GM19025 (cell line): Measurements from ENCODE around the gene ENOX1.

Experiments
- ATAC-seq: cut with Tn5 transposase; IDR thresholded peaks from one replicate; pipeline ENCODE4 v1.9.1; 2021; ENCODE audit warnings: mild to moderate bottlenecking, low read depth, moderate library complexity; ENCODE audit not compliant: unreplicated experiment

The ENOX1 gene

DNA sequence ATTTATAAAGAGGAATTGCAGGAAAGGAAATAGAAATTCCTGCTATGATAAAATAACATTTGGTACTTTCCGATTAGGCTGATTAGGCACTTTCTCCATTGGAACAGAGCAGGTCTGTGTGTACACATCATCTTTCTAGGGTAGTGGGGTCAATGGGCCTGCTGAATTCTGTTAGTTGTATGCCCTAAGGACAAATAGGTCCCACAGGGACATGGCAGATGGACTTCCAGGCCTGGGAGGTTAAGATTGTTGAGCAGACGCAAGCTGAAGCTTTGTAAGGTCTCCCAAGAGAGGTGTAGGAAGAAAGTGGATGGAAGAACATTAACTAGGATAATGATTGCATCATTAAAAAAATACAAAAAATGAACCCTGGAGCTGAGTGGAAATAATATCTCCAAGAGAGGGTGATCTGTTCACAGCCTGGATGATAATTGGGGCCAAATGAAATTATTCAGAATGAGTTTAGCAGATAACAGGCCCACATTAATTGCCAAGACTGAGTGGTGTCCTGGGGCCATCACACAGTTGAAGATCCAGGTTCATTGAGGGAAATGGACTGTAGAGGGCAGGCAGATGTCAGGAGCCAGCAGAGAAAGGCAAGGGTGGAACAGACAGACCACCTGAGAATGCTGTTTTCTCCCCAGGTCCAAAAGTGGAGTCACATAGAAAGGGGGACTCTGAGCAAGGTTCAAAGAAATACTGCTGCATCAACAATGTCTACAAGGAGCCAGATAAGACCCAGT lies 548.3 kb downstream of the ENOX1 start:
- ATAC-seq: no peak

- ATAC-seq: no peak
Observed at GRCh38 chr13:43237616-43238015, 549.2 kb downstream of the ENOX1 start.

DNA sequence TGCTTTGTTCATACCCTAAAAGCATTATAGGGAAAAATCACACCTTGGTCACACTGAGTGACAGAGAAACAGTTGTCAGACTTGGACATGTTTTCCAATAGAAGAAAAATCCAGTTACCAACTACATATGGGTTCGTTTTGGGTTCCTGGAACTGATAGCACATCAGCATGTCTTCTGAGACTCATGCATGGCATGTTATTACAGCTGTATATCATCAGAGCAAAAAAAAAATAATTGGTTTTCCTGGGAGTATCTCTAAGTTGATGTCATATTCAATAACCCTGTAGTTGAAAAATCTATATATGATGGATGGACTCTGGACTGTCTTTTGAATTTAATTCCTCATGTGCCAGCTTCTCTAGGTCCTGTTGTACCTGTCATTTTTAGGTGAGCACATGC lies 551.7 kb downstream of the ENOX1 start:
- ATAC-seq: no peak

DNA sequence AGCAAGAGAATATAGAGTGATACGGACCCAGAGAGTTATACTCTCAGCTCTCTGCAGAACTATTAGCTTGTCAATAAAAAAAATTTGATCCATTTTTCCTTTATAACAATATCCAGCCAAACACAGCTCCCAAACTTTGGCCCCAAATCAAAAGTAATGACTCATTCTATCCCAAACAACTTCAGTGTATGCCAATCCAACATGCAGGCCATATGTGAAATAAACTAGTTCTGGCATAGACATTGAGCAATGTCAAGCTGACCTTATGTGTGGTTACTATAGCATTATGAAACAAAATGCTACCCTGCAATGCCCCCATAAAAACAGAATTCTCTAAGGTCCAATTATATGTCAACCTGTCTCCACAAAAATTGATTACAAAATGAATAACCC lies 553.9 kb downstream of the ENOX1 start:
- no peak for ATAC-seq

GRCh38 chr13:43232144-43232872 lies 554.5 kb downstream of the ENOX1 start:
- ATAC-seq: no peak

GRCh38 chr13:43230989-43231388 lies 555.8 kb downstream of the ENOX1 start:
- no peak for ATAC-seq

DNA sequence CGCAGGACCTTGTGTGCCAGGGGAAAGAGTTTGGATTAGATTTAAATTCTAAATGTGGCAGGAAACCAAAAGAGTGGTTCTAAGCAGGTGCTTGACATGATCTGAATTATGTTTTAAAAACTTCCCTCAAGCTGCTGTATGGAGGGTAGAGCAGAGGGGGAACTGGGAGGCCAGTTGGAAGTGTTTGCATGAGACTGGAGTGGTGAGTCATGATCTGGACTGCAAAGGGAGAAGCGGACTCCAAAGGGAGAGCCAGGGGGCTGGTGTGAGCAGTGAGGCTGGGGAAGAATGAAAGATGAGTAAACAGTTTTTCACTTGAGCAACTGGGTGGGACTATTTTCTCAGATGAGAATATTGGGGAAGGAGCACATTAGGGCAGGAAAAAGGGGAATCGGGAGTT lies 557.3 kb downstream of the ENOX1 start:
- ATAC-seq: no peak

- ATAC-seq: no peak
Observed at GRCh38 chr13:43227721-43228120, 559.1 kb downstream of the ENOX1 start.

DNA sequence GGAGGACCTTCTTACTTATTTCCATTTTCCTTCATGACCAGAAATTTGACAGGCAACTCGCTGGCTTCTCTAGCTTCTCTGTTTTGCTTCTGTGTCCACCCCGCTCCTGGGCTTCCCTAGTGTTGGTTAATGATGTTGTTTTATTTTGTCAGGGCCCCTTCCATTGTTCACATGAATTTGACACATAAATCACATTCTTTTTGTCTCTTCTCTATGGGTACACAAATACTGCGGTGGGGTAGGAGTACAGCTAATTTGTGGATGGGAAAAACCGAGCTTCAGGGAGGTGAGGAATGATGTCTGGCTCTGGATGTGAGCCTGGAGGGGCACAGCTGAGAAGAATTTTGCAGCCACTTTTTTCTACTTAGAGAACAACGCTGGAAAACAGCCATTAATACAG lies 563.6 kb downstream of the ENOX1 start:
- ATAC-seq: no peak

- ATAC-seq: no peak
Observed at GRCh38 chr13:43222086-43222485, 564.7 kb downstream of the ENOX1 start.

DNA sequence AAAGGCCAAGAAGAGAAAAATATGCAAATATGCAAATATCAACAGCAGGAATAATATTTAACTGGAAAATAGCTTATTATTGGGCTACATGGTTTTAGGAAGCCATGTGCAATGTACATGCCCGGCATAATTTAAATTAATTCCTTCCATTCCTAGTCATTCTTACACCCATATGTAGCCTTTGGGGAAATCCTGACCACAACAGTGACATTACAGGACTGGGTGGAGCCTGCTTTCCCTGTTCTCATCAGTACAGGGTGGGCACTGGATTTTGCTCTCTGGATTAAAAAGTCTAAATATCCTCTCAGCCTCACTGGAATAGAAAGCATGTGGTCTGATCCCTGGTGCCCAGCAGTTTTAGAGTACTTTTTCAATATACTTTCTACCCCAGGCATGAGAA lies 565.2 kb downstream of the ENOX1 start:
- ATAC-seq: no peak

GRCh38 chr13:43220873-43221595 lies 565.7 kb downstream of the ENOX1 start:
- ATAC-seq: no peak

GRCh38 chr13:43214124-43214523 lies 572.6 kb downstream of the ENOX1 start:
- ATAC-seq: no peak

GRCh38 chr13:43206838-43207237 lies 579.9 kb downstream of the ENOX1 start:
- no peak for ATAC-seq

DNA sequence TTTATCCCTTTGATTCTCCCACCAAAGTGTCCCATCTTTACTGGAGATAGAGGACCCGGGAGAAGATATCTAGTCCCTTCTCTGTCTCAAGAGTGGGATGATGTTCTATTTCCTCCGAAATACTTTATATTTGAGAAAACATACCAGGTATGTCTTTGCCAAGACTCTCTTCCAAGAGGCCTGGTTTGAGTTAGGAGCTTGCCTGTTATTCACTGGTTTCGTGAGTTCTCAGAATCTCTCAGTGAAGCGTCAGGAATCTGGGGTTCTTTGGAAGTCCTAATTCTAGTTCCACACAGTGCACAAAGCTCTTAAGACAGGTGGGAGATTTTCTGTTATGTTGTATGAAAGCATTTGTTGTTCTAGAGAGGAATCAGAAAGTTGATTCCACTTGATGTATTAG lies 581.4 kb downstream of the ENOX1 start:
- ATAC-seq: no peak

DNA sequence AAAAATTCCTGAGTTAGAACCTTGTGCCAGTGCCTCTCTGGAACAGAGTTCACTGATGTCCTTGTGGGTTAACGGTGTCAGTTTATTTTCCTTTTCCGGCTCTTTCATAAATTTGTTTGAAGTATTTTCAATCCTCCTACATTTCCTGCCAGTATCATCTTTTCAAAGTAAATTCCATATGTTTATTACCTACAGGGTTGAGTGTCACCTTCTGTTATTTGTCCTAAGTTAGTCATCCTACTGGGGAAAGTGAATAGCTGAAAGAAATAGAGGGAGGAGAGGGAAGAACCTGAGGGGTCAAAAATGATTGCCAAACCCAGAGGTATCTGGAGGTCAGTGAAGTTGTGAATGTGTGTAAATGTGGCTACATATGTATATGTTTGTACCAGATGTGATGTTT lies 582.2 kb downstream of the ENOX1 start:
- ATAC-seq: no peak

- ATAC-seq: no peak
Observed at GRCh38 chr13:43203781-43204180, 583.0 kb downstream of the ENOX1 start.

DNA sequence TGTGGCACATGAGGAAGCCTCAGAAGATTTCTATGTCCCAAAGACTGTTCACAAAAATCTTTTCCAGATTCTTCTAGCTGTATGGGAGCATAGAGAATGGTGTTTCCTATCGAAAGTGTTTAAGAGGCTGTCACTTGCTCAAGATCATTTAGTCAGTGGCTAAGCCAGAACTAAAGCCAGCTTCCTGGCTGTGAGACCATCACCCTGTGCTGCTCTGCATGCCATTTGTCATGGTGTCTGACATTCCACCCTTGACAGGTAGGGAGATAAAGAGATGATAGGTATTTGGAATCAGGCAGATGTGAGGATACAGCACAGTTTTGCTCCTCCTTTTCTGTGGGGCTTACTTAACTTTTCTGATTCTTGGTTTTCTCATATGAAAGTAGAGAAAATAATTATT lies 586.0 kb downstream of the ENOX1 start:
- ATAC-seq: no peak

DNA sequence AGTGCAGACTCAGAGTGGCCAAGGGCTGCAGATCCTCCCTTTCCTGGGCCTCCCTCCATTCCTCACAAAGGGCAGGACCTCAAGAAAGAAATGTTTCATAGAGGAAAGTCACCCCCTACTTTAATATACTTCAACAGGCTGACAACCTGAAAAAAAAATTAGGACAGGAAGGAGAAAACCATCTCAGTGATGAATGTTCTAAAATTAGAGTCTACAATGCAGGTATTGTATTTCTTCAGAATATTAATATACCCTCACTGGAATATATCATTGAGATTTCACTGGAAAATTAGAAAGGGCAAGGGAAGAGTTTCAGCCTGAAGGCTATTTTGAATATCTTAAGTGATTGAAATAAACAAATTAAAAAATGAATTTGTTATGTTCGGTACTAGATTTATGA lies 586.5 kb downstream of the ENOX1 start:
- no peak for ATAC-seq

GRCh38 chr13:43196750-43197370 lies 589.9 kb downstream of the ENOX1 start:
- no peak for ATAC-seq

DNA sequence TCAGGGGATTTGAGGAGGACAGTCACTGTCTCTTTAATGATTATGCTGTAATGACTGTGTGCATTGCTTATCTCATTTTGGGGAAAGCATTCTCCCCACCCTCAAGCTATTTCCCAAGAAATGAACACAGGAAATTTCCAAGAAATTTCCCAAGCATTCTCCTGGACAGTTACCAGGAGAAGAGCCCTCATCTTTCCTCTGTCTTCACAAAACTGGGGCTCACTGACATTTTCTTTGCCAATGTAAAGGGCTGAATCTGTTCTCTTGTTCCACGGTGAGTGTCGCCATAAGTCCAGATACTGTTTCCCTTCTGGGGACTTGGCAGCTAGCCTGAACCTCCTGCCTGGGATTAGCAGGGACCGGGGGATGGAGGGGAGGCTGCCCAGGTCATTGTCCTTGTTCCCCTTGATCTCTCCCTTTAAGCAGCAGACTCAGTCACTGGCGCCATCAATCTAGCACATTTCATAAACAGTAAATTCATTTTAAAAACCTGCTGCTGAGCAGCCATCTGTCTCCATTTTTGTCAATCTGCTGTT lies 590.6 kb downstream of the ENOX1 start:
- ATAC-seq: no peak
